Measurements from ENCODE around the gene PRDM9.
"Not testable (repeated sequence)": the region's sequence is repeated elsewhere in the genome, so short reads cannot be mapped to it uniquely, and the experiment has no call there.

PRDM9 gene

GRCh38 chr5:23474315-23474714, 33.1 kb upstream of the PRDM9 start:
- H3K4me3 ChIP-seq (ENCODE audit: low read depth, low read length): no peak overlapping the region
- no peak for TF ChIP-seq CTCF (IDR thresholded peaks at IDR 0.05; ENCODE audit: low read depth, low read length)

GRCh38 chr5:23476580-23476979, 30.8 kb upstream of the PRDM9 start:
- TF ChIP-seq CTCF (IDR thresholded peaks at IDR 0.05; ENCODE audit: low read depth, low read length): no peak
- H3K4me3 ChIP-seq (ENCODE audit: low read depth, low read length): no peak overlapping the region

GRCh38 chr5:23482642-23483041, 24.8 kb upstream of the PRDM9 start:
- no peak for TF ChIP-seq CTCF (IDR thresholded peaks at IDR 0.05; ENCODE audit: low read depth, low read length)
- H3K4me3 ChIP-seq (ENCODE audit: low read depth, low read length): no peak overlapping the region

GRCh38 chr5:23483090-23483489, 24.3 kb upstream of the PRDM9 start:
- TF ChIP-seq CTCF (IDR thresholded peaks at IDR 0.05; ENCODE audit: low read depth, low read length): no peak
- no peak overlapping the region for H3K4me3 ChIP-seq (ENCODE audit: low read depth, low read length)

- TF ChIP-seq CTCF (IDR thresholded peaks at IDR 0.05; ENCODE audit: low read depth, low read length): no peak
- H3K4me3 ChIP-seq (ENCODE audit: low read depth, low read length): no peak overlapping the region
Measured at GRCh38 chr5:23484096-23484495, 23.3 kb upstream of the PRDM9 start.

GRCh38 chr5:23486227-23486626, 21.2 kb upstream of the PRDM9 start:
- not testable (repeated sequence) for H3K4me3 ChIP-seq (ENCODE audit: low read depth, low read length)

- H3K4me3 ChIP-seq (ENCODE audit: low read depth, low read length): no peak overlapping the region
- no peak for TF ChIP-seq CTCF (IDR thresholded peaks at IDR 0.05; ENCODE audit: low read depth, low read length)
Measured at GRCh38 chr5:23490993-23491392, 16.4 kb upstream of the PRDM9 start.

GRCh38 chr5:23494558-23494957, 12.9 kb upstream of the PRDM9 start:
- TF ChIP-seq CTCF (IDR thresholded peaks at IDR 0.05; ENCODE audit: low read depth, low read length): no peak
- no peak overlapping the region for H3K4me3 ChIP-seq (ENCODE audit: low read depth, low read length)

Data from WI38 (cell line).